Smooth muscle cell (in vitro differentiated cells): ENCODE data around the gene SASS6. TPM values are rescaled to one million over a fixed set of nuclear protein-coding genes. Genes with fewer than 3 reads are reported as not detected.

Experiments used
- DNase-seq: peaks from one replicate; lab custom pipeline; 2025; ENCODE audit not compliant: unreplicated experiment; lab: John Stamatoyannopoulos, UW
- H2AFZ ChIP-seq: fragments of 200-600 bp; sonication (generic); 2 replicates; pipeline ENCODE4 v1.6.0; 2016; ENCODE audit warnings: antibody characterized with exemption, low read depth, mild to moderate bottlenecking
- H3F3A ChIP-seq: fragments of 200-600 bp; sonication (generic); 2 replicates; pipeline ENCODE4 v1.6.0; 2017; ENCODE audit warnings: antibody characterized with exemption, low read depth
- H3K27ac ChIP-seq: fragments of 200-600 bp; sonication (generic); 2 replicates; pipeline ENCODE4 v1.5.1; 2016; ENCODE audit warnings: low read depth, mild to moderate bottlenecking
- H3K27me3 ChIP-seq: fragments of 200-600 bp; sonication (generic); 2 replicates; pipeline ENCODE4 v1.6.1; 2016; ENCODE audit warnings: low read depth, mild to moderate bottlenecking
- H3K36me3 ChIP-seq: fragments of 200-600 bp; sonication (generic); 2 replicates; pipeline ENCODE4 v1.5.1; 2016; ENCODE audit warnings: low read depth
- H3K4me1 ChIP-seq: fragments of 200-600 bp; sonication (generic); 2 replicates; pipeline ENCODE4 v1.5.1; 2016; ENCODE audit warnings: low read depth
- H3K4me2 ChIP-seq: fragments of 200-600 bp; sonication (generic); 2 replicates; pipeline ENCODE4 v1.6.0; 2016; ENCODE audit warnings: mild to moderate bottlenecking
- H3K4me3 ChIP-seq: fragments of 200-600 bp; sonication (generic); 2 replicates; pipeline ENCODE4 v1.5.1; 2016; ENCODE audit warnings: mild to moderate bottlenecking
- H3K79me2 ChIP-seq: fragments of 200-600 bp; sonication (generic); 2 replicates; pipeline ENCODE4 v1.6.0; 2016; ENCODE audit warnings: low read depth, mild to moderate bottlenecking
- H3K9ac ChIP-seq: fragments of 200-600 bp; sonication (generic); 2 replicates; pipeline ENCODE4 v1.6.0; 2016; ENCODE audit warnings: low read depth
- H3K9me3 ChIP-seq: fragments of 200-600 bp; sonication (generic); replicated peaks from 2 replicates; pipeline ENCODE4 v1.5.1; 2016; ENCODE audit warnings: low read depth
- H4K20me1 ChIP-seq: fragments of 200-600 bp; sonication (generic); 2 replicates; pipeline ENCODE4 v1.6.0; 2016; ENCODE audit warnings: low read depth
- CTCF ChIP-seq: fragments of 200-600 bp; sonication (generic); IDR thresholded peaks from 2 replicates; pipeline ENCODE4 v1.5.1; 2017; ENCODE audit warnings: borderline replicate concordance, mild to moderate bottlenecking, antibody characterized with exemption; ENCODE audit not compliant: insufficient read depth, poor library complexity, severe bottlenecking
- WGBS: methylation state at CpG from one replicate; pipeline ENCODE4 v1.1.7; 2016; ENCODE audit warnings: low lambda C conversion rate; 5-methylcytosine and 5-hydroxymethylcytosine counted together
- polyA plus RNA-seq: library from polyadenylated mRNA; unstranded; fragments of >200 nt; fragmentation: Nextera tagmentation; extraction: Ambion mirVana; gene quantifications from 2 replicates; pipeline ENCODE4 v1.2.1, GENCODE V29; 2016
- total RNA-seq: library from RNA; depleted of rRNA; stranded (reverse); fragments of >200 nt; gene quantifications from 2 replicates; pipeline ENCODE4 v1.2.3, GENCODE V29; 2014

SASS6 gene
- total and polyA plus RNA-seq, 2 experiments from 2014 or later: 1.9 to 6.0 TPM

- no peak overlapping the region for H3K9ac ChIP-seq
- TF ChIP-seq CTCF: no peak
- H3K79me2 ChIP-seq: no peaks in the 10 kb centered on the region
- H3F3A ChIP-seq: peaks cover 3% of the 10 kb centered on the region
- no peak overlapping the region for H3K4me2 ChIP-seq
- WGBS: 91% methylated on average over 11 of the region's 11 CpGs
- no peak overlapping the region for H3K27ac ChIP-seq
- H3K4me1 ChIP-seq: no peaks in the 10 kb centered on the region
- peaks cover 18% of the 10 kb centered on the region for H4K20me1 ChIP-seq
- H3K36me3 ChIP-seq: peaks cover 14% of the 10 kb centered on the region
- H2AFZ ChIP-seq: no peak overlapping the region
- DNase-seq: no peak
- no peak overlapping the region for H3K4me3 ChIP-seq
- no peaks in the 10 kb centered on the region for H3K9me3 ChIP-seq
- H3K27me3 ChIP-seq: no peaks in the 10 kb centered on the region
Measured at GRCh38 chr1:100074604-100075395, 57.9 kb downstream of the SASS6 start.

DNA sequence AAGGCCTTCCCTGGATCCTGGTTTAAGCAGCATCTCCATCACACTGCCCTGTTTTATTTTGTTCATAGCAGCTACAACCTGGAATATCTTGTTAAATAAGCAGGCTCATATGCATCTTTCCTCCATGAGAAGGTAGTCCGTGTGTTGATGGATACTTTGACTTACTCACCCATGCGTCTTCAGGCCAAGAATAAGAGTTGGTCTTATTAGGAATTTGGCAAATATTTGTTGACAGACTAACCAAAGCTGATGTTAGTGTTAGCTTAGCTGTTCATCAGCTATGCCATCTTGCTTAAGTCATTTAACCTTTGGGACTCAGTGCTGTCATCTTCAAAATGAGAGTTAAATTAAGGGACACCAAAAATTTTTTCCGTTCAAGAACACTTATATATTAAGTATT is 59.2 kb downstream of the SASS6 start:
- Histone ChIP-seq H3K4me3 (no peak overlapping the region), H3F3A (peaks cover 3% of the 10 kb centered on the region), H3K27ac (no peak overlapping the region), H3K4me1 (no peaks in the 10 kb centered on the region), H3K9me3 (no peaks in the 10 kb centered on the region), H3K27me3 (no peaks in the 10 kb centered on the region), H3K4me2 (no peak overlapping the region), H3K9ac (no peak overlapping the region), H3K36me3 (peaks cover 16% of the 10 kb centered on the region), H2AFZ (no peak overlapping the region), H3K79me2 (no peaks in the 10 kb centered on the region), H4K20me1 (peaks cover 30% of the 10 kb centered on the region)
- TF ChIP-seq CTCF: no peak
- WGBS: 94% methylated on average over 3 of the region's 3 CpGs
- no peak for DNase-seq

DNA sequence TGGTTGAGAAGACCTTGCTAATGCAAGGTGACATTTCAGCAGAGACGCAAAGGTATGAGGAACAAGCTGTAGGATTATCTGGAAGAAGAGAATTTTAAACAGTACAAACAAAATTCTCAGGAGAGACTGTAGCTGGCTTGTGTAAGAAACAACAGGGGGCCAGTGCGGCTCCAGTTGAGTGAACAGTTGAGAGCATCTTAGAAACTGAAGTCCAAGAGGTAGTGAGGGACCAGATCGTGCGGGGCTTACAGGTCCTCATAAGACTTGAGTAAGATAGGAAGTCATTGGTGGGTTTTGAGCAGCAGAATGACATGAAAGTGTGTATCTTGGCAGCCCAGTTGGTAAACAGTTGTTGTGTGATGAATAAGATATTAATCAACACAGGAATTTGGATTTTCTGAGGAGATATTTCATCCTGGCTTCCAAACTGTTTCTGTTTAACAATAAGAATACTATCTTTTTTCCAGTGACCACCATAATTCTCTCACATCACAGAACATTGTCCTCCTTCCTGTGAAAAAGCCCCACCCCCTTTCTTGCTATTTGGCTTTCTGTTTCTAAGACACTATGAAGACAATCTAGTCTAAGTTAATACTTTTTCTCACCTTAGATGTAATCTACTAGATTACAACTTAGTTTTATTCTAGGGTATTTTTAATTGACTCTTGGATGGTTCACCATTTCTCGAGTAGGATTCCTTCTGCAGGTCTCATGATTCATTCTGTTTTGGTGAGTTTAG is 62.4 kb downstream of the SASS6 start:
- DNase-seq: no peak
- no peaks in the 10 kb centered on the region for H3K9me3 ChIP-seq
- peaks cover 3% of the 10 kb centered on the region for H3F3A ChIP-seq
- H3K27me3 ChIP-seq: no peaks in the 10 kb centered on the region
- peaks cover 16% of the 10 kb centered on the region for H3K36me3 ChIP-seq
- no peak overlapping the region for H3K27ac ChIP-seq
- 97% methylated on average over 5 of the region's 5 CpGs for WGBS
- TF ChIP-seq CTCF: no peak
- no peak overlapping the region for H3K4me2 ChIP-seq
- peaks cover 40% of the 10 kb centered on the region for H4K20me1 ChIP-seq
- no peak overlapping the region for H3K9ac ChIP-seq
- no peaks in the 10 kb centered on the region for H3K79me2 ChIP-seq
- no peak overlapping the region for H2AFZ ChIP-seq
- H3K4me3 ChIP-seq: no peak overlapping the region
- H3K4me1 ChIP-seq: no peaks in the 10 kb centered on the region
